ENCODE data around the gene MAGI2. TPM values are rescaled to one million over a fixed set of nuclear protein-coding genes. Genes with fewer than 3 reads are reported as not detected.
A peak's percentile ranks its signal among the peaks of the same experiment; 100 is the strongest.

Gene MAGI2
- total RNA-seq, 1 donor from 2014 or later = 4.0 TPM

DNA sequence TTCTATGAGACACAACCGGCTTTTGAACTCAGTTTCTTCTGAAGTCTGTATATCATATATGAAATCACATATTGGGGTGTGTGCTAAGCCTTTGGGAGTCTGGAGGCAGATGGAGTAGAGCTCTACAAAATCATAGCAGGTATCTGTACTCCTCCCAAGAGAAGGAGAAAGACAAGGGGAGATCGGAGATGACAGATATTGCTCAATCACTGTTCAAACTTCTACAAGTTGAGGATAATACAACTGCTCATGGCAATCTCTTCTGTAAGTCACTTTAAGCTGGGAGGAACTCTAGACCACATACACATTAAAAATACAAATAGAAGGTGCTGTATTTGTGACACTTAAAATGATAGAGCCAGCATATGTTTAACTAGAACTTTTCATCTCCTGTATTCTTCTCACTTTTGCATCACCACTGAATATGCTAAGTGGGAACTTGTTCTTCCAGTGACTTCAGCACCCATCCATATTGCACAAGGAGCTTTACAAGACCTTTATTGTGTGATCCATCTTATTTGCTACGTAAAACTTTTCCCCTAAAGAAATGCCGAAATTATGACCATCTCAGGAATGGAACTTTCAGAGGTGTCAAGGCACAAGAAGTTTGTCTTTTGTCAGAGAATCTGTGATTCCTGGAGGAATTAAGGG is 1273.5 kb downstream of the MAGI2 start:
- no peaks in the 10 kb centered on the region for H3K27me3 ChIP-seq
- no peaks in the 10 kb centered on the region for H3K9me3 ChIP-seq
- H3K4me1 ChIP-seq = peaks cover 4 to 7% of the 10 kb centered on the region in 2 donors
- no peak overlapping the region for H3K27ac ChIP-seq
- DNase-seq (ENCODE audit: low spot score in 2 of 2) = no peak
- TF ChIP-seq, protein P1, sequence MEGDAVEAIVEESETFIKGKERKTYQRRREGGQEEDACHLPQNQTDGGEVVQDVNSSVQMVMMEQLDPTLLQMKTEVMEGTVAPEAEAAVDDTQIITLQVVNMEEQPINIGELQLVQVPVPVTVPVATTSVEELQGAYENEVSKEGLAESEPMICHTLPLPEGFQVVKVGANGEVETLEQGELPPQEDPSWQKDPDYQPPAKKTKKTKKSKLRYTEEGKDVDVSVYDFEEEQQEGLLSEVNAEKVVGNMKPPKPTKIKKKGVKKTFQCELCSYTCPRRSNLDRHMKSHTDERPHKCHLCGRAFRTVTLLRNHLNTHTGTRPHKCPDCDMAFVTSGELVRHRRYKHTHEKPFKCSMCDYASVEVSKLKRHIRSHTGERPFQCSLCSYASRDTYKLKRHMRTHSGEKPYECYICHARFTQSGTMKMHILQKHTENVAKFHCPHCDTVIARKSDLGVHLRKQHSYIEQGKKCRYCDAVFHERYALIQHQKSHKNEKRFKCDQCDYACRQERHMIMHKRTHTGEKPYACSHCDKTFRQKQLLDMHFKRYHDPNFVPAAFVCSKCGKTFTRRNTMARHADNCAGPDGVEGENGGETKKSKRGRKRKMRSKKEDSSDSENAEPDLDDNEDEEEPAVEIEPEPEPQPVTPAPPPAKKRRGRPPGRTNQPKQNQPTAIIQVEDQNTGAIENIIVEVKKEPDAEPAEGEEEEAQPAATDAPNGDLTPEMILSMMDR (IDR thresholded peaks at IDR 0.05) = no peak
- no peak overlapping the region for H3K4me3 ChIP-seq
- intact Hi-C loops (cut with DNase I) = no loop called here
- H3K36me3 ChIP-seq = no peaks in the 10 kb centered on the region

DNA sequence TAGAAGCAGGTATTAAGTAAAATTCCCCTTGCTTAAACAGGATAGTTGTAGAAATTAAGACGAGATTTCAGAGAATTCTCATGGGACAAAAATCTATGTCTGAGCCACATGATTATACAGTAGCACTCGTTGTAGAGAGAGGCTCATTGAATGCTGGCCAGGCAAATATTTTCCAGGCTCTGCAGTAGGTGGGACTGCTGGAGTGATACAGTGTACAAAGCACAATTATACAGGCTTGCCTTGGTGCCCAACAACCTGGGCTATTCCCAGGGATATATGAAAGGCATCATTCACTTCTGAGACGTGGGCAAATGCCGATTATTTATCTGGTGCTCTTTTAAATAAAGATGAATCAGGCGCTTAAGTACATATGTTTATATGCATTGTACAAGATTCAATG is 1274.3 kb downstream of the MAGI2 start:
- DNase-seq (ENCODE audit: low spot score in 2 of 2) = no peak
- no peaks in the 10 kb centered on the region for H3K36me3 ChIP-seq
- no peak overlapping the region for H3K27ac ChIP-seq
- no peak overlapping the region for H3K4me3 ChIP-seq
- H3K9me3 ChIP-seq = no peaks in the 10 kb centered on the region
- TF ChIP-seq, protein P1 (IDR thresholded peaks at IDR 0.05) = no peak
- intact Hi-C loops (cut with DNase I) = no loop called here
- H3K27me3 ChIP-seq = no peaks in the 10 kb centered on the region
- peaks cover 4 to 7% of the 10 kb centered on the region in 2 donors for H3K4me1 ChIP-seq

DNA sequence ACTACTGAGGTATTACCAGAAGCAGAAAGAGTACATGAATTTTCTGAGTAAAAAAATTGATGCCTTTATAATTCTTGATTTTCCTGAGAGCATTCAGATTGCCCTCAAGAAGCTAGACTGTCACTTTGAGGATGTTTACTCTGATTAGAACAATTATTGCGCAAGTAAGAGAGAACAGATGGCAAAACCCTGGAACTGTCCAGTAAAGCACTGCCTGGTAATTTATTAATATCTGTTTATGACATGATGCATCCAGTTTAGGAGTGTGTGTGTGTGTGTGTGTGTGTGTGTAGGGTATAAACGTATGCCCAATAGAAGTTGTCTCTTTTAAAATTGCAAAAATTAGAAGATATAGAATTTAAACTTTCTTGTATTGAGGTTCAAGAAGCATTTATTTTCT is 1275.1 kb downstream of the MAGI2 start:
- H3K9me3 ChIP-seq = no peaks in the 10 kb centered on the region
- no peak for DNase-seq (ENCODE audit: low spot score in 2 of 2)
- no peak overlapping the region for H3K4me3 ChIP-seq
- H3K27me3 ChIP-seq = no peaks in the 10 kb centered on the region
- intact Hi-C loops (cut with DNase I) = no loop called here
- peaks cover 8 to 10% of the 10 kb centered on the region in 2 donors for H3K4me1 ChIP-seq
- TF ChIP-seq, protein P1 (IDR thresholded peaks at IDR 0.05) = no peak
- no peaks in the 10 kb centered on the region for H3K36me3 ChIP-seq
- H3K27ac ChIP-seq = no peak overlapping the region

DNA sequence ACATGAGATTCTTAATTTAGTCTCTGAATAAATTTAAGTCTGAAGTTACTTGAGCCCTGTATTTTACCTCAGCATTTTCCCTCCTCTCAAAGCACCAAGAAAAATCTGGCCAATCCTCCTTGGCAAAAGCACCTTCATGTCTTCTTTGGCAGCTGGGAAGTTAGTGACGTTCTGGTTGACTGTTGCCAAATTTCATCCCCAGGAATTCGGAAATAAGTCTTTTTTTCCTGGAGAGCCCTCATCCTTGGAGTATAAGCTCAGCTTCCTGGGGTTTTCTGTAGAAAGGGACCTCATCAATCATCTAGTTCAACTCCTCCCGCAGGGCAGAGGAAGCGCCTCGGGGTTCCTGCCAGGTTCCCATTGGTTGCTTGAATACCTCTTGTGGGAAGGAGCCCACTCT is 1277.3 kb downstream of the MAGI2 start:
- H3K4me1 ChIP-seq = peaks cover 16 to 21% of the 10 kb centered on the region in 2 donors
- intact Hi-C loops (cut with DNase I) = no loop called here
- DNase-seq (ENCODE audit: low spot score in 2 of 2) = no peak
- H3K27ac ChIP-seq = peak overlapping the region; percentile 78 to 86
- H3K9me3 ChIP-seq = no peaks in the 10 kb centered on the region
- H3K4me3 ChIP-seq = peak overlapping the region in 1 of 2 donors; percentile 38
- no peaks in the 10 kb centered on the region for H3K36me3 ChIP-seq
- TF ChIP-seq, protein P1 (IDR thresholded peaks at IDR 0.05) = no peak
- no peaks in the 10 kb centered on the region for H3K27me3 ChIP-seq

GRCh38 chr7:78175330-78176100 is 1278.0 kb downstream of the MAGI2 start:
- intact Hi-C loops (cut with DNase I) = no loop called here
- Histone ChIP-seq H3K27me3 (no peaks in the 10 kb centered on the region), H3K36me3 (no peaks in the 10 kb centered on the region), H3K4me1 (peaks cover 16 to 21% of the 10 kb centered on the region in 2 donors), H3K27ac (peak overlapping the region; percentile 78 to 86), H3K4me3 (peak overlapping the region in 1 of 2 donors; percentile 38), H3K9me3 (no peaks in the 10 kb centered on the region)
- no peak for DNase-seq (ENCODE audit: low spot score in 2 of 2)
- TF ChIP-seq, protein P1 (IDR thresholded peaks at IDR 0.05) = no peak

All from ascending aorta (tissue), 2 donors.